ENCODE results near the gene PRKCA.

PRKCA gene

DNA sequence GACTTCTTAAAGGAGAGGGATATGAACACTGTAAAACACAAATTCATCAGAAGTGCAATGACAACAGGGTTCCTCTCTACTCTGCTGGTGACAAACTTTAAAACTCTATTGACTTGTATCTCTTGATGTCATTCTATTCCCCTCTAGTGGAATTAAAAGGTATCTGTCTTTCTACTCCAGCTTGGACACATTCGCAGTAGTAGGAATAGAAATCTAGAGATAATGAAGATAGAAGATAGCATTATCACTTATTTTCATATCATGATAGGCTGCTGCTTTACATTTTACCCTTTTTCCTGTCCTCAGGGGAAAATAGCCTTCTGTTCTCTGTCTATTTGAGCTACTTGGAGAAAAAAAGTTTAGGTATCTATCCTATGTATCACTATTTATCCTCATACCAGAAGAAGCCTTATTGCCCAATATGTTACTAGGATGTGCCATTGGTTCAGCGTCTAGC lies 322.9 kb downstream of the PRKCA start:
- no peak for DNase-seq (ENCODE audit: low read depth in 2 of 2)

DNA sequence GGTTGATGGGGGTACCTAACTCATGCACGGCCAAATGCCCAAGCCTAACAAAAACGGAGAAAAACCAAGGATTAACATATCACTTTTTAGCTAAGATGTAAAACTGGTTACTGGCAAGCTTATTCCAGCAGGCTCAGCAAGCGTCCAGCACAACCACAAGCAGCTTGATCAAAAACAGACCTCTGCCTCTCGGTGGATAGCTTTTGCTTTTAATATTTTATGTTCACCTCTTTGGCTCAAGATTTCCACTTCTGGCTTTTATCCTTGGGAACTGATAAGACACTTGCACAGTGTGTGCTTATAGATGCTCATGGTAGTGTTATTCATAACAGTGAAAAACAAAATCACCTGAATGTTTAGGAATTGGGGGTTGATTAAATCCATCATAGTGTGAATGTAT lies 325.6 kb downstream of the PRKCA start:
- no peak for DNase-seq (ENCODE audit: low read depth in 2 of 2)

DNA sequence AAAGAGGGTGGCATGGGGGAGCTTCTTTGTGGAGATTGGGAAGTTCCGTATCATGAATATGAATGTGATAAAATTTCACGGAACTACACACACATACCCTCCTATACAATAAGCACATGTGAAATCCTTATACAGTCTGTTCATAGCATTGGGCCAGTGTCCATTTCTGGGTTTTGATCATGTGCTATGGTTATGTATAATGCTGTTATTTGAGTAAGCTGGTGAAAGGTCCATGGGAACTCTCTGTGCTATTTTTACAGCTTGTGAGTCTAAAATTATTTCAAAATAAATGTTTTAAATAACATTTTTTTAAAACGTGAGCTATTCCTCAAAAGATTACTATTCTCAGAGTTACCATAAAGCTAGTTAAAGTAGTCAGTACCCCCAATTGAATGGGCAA lies 327.3 kb downstream of the PRKCA start:
- DNase-seq (ENCODE audit: low read depth in 2 of 2): no peak

DNA sequence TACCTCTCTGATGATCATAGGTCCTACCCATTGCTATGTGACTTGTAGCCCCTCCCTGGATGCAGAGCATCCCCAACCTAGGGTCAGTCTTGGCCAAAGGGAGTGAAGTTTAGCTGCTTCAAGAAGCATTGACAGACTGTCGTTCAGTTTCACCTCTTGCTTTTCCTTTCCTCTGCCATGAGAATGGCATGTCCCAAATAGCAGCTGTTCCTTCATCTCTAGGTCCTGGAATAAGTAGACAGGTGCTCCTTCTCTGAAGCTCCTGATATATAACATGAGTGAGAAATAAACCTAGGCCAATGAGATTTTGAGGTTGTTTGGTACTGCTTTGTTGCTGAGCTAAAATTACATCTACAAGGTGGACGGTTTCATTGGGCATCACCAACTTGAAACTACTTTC lies 328.0 kb downstream of the PRKCA start:
- DNase-seq (ENCODE audit: low read depth in 2 of 2): no peak

DNA sequence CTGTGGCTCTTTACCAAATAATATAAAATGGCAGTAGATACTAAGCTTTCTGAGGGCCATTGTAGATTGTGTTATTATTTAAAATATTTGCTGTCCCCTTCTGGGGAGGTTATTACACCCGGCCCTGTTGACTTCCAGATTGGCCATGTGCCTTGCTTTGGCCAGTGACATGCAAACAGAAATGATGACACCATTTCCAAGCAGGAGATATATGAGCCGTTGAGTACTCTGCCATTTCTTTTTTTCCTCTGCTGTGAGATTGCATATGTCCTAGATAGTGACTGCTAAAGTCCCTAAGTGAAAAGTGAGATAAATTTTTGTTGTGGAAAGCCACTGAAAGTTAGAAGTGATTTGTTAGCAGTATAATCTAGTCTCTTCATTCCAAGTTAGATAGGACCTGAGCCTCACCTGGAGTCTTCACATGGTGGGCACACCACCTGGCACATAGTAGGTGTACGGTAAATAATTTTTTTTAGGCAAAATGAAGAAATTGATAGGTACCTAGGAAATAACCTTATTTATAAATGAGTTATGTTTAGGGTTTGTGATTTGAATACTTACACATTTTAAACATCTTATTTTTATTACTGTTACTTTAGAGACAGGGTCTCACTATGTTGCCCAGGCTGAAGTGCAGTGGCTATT lies 328.5 kb downstream of the PRKCA start:
- DNase-seq (ENCODE audit: low read depth in 2 of 2): no peak

DNA sequence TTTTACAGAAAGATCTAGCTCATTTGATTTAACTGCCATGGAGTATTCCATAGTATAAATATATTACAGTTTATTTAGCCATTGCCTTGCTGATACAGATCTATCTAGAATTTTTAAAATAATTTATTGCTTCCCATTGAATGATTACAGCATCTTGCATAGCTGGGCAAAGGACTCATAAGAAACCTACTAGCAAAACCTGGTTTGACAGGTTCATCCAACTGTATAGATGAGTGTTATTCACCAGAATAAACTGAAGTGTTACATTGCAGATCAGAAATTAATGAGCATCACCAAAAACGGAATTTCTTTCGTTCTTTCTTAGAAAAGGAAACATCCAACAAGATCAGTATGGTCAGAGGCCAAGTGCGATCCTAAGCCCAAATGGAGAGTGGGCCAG lies 330.3 kb downstream of the PRKCA start:
- DNase-seq (ENCODE audit: low read depth in 2 of 2): no peak

DNA sequence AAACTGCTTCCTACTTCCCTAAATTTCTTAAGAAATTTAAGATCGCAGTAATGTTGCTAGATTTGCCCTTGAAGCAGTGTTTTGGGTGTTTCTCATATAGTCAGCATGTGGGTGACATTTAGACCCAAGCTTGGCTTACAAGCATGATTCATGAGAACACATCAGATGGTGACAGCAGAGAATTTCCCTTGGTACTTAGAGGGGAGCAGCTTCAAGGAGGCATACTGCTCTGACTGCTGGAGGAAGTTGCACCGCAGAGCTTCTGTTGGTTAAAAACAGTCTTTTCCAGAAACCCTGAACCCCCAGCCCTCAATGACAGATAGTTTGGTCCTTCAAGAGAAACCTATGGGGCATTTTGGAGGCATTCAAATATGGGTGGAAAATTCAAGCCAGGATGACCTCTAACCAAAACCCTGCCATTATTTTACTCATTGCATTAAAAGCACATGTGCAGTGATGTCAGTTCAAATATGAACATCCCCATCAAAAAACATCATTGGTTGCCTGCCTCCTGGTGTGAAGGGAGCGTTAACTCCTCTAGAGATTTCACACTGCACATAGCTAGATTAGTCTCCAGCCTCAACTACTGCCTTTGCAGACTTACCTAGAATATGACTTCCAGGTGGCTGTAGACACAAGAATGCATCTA lies 331.0 kb downstream of the PRKCA start:
- peak; percentile 1 to 19 for DNase-seq (ENCODE audit: low read depth in 2 of 2)

DNA sequence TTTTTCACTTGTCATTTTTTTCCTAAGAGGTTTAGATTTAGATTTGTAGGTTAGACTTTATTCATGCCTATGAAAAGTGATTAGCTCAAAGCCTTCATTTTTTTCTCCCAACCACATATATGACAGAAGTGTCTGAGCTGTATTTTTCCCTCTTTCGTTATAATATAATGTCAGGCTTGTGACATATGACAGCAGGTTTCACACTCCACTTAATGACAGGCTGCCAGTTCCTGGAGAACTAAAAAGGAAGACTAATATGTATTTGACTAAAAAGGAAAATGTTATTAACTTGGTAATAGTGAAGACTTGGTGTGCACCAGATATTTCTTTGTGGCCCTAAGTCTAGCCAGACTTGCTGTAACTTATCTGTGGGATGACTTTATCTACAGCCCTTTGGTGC lies 331.8 kb downstream of the PRKCA start:
- DNase-seq (ENCODE audit: low read depth in 2 of 2): no peak

DNA sequence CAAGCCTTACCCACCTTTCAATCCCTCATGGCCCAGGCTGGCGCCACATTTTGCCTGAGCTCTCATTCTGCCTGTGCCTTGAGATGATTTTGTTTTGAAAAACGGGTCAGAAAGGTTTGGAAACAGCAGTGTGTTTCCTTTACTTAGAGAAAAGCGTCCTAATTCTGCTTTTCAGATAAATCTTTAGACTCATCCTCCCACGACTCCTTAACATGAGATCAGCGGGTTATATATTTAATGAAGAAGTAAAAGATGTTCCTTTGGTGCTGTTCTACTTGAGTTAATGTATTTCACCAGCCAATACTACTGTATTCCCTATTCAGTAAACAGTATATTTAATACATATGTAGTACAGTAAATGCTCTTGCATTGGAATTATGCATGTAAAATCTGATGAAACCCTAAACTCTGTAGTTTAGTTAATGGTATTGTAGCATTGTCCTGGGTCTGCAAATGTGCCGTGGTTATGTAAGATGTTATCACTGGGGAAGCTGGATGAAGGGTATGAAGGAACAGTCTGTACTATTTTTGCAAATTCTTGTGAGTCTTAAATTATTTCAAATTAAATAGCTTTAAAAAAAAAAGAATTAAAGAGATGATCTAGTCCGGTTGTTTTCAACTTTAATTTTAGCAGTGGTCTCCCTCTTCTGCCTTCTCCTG lies 333.1 kb downstream of the PRKCA start:
- DNase-seq (ENCODE audit: low read depth in 2 of 2): no peak

DNA sequence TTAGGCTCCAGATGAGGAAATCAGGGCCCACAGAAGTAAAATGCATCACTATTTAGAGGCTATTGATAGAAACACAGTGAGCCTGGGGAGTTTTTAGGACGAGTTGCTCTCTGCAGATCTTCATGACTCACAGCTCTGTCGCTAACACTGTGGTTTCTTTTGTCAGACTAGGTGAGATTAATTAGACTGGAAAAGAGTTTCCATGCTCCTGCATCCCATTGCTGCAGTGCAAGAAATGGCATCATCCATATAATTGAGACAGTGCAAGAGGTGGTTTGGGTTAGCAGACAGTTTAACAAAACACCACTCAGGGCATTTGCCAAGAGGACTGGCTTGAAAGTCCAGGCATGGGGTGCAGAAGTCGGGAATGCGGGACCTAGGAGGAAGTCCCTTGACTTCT lies 333.7 kb downstream of the PRKCA start:
- no peak for DNase-seq (ENCODE audit: low read depth in 2 of 2)

DNA sequence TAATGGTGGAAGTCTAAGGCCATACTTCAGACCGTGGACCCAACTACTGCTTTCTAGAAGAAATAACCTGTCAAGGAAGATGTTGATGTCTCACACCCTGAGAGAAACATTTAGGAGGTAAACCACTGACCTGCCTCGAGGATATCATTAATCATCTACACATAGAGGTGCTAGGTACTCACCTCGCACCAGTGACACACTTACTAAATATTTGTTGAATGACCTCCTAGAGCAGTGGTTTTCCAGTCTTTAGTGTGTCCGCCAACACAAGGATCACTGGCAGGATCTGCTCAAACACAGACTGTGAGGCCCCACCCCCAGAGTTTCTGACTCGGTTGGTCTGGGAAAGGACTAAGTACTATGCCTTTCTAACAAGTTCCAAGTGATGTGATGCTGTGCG lies 335.1 kb downstream of the PRKCA start:
- no peak for DNase-seq (ENCODE audit: low read depth in 2 of 2)

DNA sequence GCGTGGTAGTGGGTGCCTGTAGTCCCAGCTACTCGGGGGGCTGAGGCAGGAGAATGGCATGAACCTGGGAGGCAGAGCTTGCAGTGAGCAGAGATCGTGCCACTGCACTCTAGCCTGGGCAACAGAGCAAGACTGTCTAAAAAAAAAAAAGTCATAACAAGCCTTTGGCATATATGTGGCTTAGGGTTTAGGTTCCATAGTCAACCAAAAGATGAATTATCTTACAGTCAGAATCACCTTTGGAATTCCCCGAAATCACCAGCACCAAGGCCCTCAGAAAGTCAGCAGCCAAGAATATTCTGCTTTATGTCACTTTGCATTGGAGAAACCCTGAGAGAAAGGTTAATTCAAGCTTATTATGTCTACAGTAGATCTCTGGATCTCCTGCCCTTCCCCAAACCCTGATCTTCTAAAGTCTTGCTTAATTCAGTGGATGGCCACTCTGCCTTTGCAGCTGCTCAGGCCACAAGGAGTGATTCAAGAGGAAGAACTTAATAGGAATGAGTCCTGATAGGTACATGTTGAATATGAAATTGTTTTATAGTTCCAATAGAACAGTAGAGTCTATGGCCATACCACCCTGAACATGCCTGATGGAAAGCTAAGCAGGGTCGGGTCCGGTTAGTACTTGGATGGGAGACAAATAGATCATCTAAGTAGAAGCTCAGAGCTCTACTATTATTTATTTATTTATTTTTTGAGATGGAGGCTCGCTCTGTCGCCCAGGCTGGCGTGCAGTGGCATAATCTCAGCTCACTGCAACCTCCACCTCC lies 336.5 kb downstream of the PRKCA start:
- DNase-seq (ENCODE audit: low read depth in 2 of 2): no peak

DNA sequence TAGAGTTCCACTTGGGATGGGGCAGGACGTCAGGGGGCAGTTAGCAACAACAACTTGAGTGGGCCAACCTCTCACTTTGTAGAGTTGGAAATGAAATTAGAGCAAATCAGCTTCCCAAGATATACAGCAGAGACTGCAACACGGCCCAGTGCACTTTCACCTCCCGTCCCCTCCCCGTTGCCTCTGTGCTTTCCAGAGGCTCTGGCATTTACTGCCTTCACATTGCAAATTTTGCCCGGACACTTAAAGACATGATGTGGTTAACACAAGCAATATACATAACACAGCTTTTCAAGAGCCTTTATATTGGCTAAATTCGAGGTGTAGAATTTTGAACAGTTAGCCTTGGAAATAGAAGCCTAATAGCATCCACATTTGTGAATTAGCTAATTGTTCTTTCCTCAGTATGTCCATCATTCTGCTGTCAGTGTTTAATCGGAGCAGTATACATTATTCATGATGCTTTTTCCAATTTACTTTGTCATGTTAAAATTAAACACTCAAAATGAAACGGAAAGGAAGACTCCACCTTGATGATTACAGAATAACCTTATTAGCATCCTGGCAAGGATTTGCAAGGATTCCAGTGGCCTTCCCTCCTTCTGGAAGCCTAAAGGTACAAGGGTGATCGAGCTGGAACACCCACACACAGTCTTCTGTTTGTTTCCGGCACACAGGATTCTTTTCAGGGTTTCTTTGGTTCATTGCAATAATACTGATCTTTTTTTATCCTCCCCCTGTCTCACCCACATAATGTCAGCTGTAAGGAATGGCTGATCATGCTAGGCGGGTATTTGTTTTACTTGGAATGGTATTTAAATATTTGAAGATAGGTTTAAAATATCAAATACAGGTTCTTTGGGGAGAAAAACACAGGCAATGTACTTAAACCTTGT lies 341.6 kb downstream of the PRKCA start:
- DNase-seq (ENCODE audit: low read depth in 2 of 2): no peak

DNA sequence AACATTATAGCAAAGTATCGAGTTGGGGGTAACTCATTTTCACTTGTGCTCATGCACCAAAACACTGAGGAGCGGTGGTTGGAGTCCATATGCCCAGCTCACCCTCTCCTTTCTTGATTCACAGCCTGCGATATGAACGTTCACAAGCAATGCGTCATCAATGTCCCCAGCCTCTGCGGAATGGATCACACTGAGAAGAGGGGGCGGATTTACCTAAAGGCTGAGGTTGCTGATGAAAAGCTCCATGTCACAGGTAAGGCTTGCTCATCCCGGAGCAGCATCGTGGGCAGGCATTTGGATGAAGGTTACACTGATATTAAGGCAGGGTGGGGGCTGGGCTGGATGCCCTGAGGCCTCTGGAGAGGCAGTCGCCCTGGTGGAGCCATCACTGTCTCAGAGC lies 342.8 kb downstream of the PRKCA start:
- no peak for DNase-seq (ENCODE audit: low read depth in 2 of 2)

- no peak for DNase-seq (ENCODE audit: low read depth in 2 of 2)
Observed at GRCh38 chr17:66647391-66647983, 345.1 kb downstream of the PRKCA start.

GRCh38 chr17:66649818-66650543 lies 347.6 kb downstream of the PRKCA start:
- no peak for DNase-seq (ENCODE audit: low read depth in 2 of 2)

- no peak for DNase-seq (ENCODE audit: low read depth in 2 of 2)
Observed at GRCh38 chr17:66650544-66650877, 348.1 kb downstream of the PRKCA start.

DNA sequence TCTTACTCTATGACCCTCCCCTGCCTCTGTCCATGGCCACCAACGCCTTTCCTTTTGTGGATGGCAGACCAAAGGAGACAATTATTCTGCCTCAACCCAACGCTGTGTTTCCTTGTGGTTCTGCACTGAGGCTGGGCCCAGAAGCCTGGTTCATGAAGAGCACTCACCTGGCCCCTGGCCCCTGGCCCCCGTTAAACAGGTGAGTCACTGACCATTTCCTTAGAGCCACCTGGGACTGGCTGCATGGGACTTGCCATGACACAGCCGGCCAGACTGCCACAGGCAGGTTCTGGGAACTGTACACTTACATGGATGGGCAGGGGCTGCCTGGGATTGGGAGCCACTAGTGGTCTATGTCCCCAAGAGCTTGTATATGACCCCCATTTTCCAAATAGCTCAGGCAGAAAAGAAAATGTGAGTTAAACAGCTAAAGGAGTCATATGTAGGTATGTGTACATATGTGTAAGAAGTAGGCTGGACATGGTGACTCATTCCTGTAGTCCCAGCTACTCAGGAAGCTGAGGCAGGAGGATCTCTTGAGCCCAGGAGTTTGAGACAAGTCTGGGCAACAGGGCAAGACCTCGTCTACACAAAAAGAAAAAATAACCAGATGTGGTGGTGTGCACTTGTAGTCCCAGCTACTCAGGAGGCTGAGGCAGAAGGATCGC lies 350.6 kb downstream of the PRKCA start:
- no peak for DNase-seq (ENCODE audit: low read depth in 2 of 2)

DNA sequence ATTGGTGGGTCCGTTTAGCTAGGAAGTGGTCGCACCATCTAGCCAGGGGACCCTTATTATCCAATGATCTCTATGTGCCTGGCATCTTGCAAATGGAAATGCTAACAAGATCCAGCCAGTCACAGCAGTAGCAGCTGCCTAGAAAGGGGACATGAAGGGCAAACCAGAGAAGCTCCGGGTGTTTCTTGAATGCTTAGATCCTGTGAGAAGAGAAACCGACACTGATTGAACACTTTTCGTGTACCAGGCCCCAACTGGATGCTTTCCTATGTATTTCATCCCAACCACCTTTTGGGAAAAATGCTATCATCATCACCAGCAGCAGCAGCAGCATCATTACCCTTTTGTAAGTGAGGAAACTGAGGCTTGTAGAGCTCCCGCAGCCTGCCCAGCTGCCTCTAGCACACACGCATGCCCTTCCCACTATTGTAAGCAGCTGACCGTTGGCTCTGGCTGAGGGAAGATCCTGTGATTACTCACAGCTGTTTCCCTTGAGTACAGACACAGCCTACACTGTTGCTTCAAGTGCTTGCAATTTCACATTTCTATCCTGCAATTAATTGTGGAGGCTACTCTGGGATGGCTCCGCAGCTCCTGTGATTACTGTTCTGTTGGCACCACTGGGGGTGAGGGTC lies 351.8 kb downstream of the PRKCA start:
- DNase-seq (ENCODE audit: low read depth in 2 of 2): no peak

All from stimulated activated CD8-positive, alpha-beta memory T cell treated with anti-CD3 and anti-CD28 coated beads, Interleukin-15, amount 100 ng/mL, for 4 hours (primary cell).